Suppressor macrophage treated with lipopolysaccharide for 4 hours (primary cell): Measurements from ENCODE around the gene PRICKLE2.

Experiments used
- DNase-seq: peaks from one replicate; pipeline ENCODE4 v3.0.0-alpha.2; 2020

The PRICKLE2 gene

GRCh38 chr3:64251019-64251418 is 25.8 kb upstream of the PRICKLE2 start:
- DNase-seq, result no peak

- no peak for DNase-seq
These were observed 22.9 kb upstream of the PRICKLE2 start for GRCh38 chr3:64247991-64248646.

GRCh38 chr3:64244011-64244942 is 19.0 kb upstream of the PRICKLE2 start:
- DNase-seq, result no peak

GRCh38 chr3:64242435-64242834 is 17.2 kb upstream of the PRICKLE2 start:
- no peak for DNase-seq

- no peak for DNase-seq
These were observed 15.7 kb upstream of the PRICKLE2 start for GRCh38 chr3:64240959-64241358.

- no peak for DNase-seq
These were observed 15.1 kb upstream of the PRICKLE2 start for GRCh38 chr3:64240396-64240795.

- DNase-seq, result no peak
These were observed 14.6 kb upstream of the PRICKLE2 start for GRCh38 chr3:64239841-64240240.

- DNase-seq, result no peak
These were observed 13.9 kb upstream of the PRICKLE2 start for GRCh38 chr3:64238971-64239667.

GRCh38 chr3:64237083-64237482 is 11.8 kb upstream of the PRICKLE2 start:
- DNase-seq, result no peak

- no peak for DNase-seq
These were observed 10.3 kb upstream of the PRICKLE2 start for GRCh38 chr3:64235605-64236004.

GRCh38 chr3:64234571-64234970 is 9.3 kb upstream of the PRICKLE2 start:
- no peak for DNase-seq

- DNase-seq, result no peak
These were observed 7.6 kb upstream of the PRICKLE2 start for GRCh38 chr3:64232821-64233220.

GRCh38 chr3:64229903-64230302 is 4.6 kb upstream of the PRICKLE2 start:
- DNase-seq, result no peak

GRCh38 chr3:64228110-64228509 is 2.8 kb upstream of the PRICKLE2 start:
- no peak for DNase-seq

GRCh38 chr3:64226730-64227129 is 1.5 kb upstream of the PRICKLE2 start:
- no peak for DNase-seq

GRCh38 chr3:64225695-64226499 is 631 bp upstream of the PRICKLE2 start:
- no peak for DNase-seq

- no peak for DNase-seq
These were observed 1.2 kb downstream of the PRICKLE2 start for GRCh38 chr3:64223791-64224745.

- DNase-seq, result no peak
These were observed 2.7 kb downstream of the PRICKLE2 start for GRCh38 chr3:64222501-64223111.

GRCh38 chr3:64221571-64222257 is 3.6 kb downstream of the PRICKLE2 start:
- no peak for DNase-seq

- DNase-seq, result no peak
These were observed 4.9 kb downstream of the PRICKLE2 start for GRCh38 chr3:64220161-64220914.
